Measurements from ENCODE around the gene FRMPD2. TPM values are rescaled to one million over a fixed set of nuclear protein-coding genes. Genes with fewer than 3 reads are reported as not detected.
"Not testable (repeated sequence)": the region's sequence is repeated elsewhere in the genome, so short reads cannot be mapped to it uniquely, and the experiment has no call there.

FRMPD2 gene
- total and polyA plus RNA-seq, 4 experiments from 2014 or later: not detected

- H3K9me3 ChIP-seq (ENCODE audit: control insufficient read depth in 1 of 2, low read length in 2 of 2); H3K27ac ChIP-seq (ENCODE audit: low read depth, low read length); H3K4me3 Mint-ChIP-seq; H3K27me3 ChIP-seq (ENCODE audit: insufficient read depth, low read length); intact Hi-C loops (cut with micrococcal nuclease); CTCF ChIA-PET (ENCODE audit: partially characterized antibody); H3K36me3 Mint-ChIP-seq; DNase-seq; H3K27me3 Mint-ChIP-seq; H3K36me3 ChIP-seq (ENCODE audit: insufficient read depth, low read length); H3K9me3 Mint-ChIP-seq; H3K4me3 ChIP-seq (ENCODE audit: low read length in 2 of 2); H3K4me1 ChIP-seq (ENCODE audit: insufficient read depth, low read length); H3K27ac Mint-ChIP-seq; POLR2A ChIA-PET (ENCODE audit: partially characterized antibody); H3K4me1 Mint-ChIP-seq: not testable (repeated sequence)
Observed at GRCh38 chr10:48125631-48126030, 148.9 kb downstream of the FRMPD2 start.

- H3K4me3 Mint-ChIP-seq; H3K27me3 Mint-ChIP-seq; H3K27me3 ChIP-seq (ENCODE audit: insufficient read depth, low read length); H3K9me3 ChIP-seq (ENCODE audit: control insufficient read depth in 1 of 2, low read length in 2 of 2); H3K9me3 Mint-ChIP-seq; CTCF ChIA-PET (ENCODE audit: partially characterized antibody); DNase-seq; H3K27ac ChIP-seq (ENCODE audit: low read depth, low read length); POLR2A ChIA-PET (ENCODE audit: partially characterized antibody); H3K27ac Mint-ChIP-seq; H3K4me1 Mint-ChIP-seq; H3K4me1 ChIP-seq (ENCODE audit: insufficient read depth, low read length); H3K36me3 Mint-ChIP-seq; H3K4me3 ChIP-seq (ENCODE audit: low read length in 2 of 2); intact Hi-C loops (cut with micrococcal nuclease); H3K36me3 ChIP-seq (ENCODE audit: insufficient read depth, low read length): not testable (repeated sequence)
Observed at GRCh38 chr10:48122618-48123017, 151.9 kb downstream of the FRMPD2 start.

DNA sequence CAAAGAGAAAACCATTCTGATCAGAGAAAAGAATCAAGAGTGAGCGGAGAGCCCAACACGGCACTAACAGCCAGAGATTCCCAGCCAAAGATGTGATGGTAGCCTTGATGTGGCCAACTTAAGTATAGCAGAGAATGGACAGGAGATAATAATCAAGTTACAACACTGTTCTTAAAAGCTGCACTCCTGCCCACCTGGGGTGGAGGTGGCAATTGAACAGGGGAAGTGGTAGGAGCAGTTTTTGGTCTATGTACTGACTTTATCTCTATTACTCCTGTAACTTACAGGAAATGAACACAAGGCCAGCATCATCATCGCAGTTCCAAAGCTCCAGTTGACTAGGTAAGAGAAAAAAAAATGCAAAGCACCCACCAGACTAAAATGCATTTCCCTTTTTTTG, 164.2 kb downstream of the FRMPD2 start:
- H3K9me3 Mint-ChIP-seq; H3K27ac Mint-ChIP-seq; H3K4me3 ChIP-seq (ENCODE audit: low read length in 2 of 2); H3K36me3 ChIP-seq (ENCODE audit: insufficient read depth, low read length); H3K27ac ChIP-seq (ENCODE audit: low read depth, low read length); H3K4me1 ChIP-seq (ENCODE audit: insufficient read depth, low read length); H3K4me1 Mint-ChIP-seq; H3K36me3 Mint-ChIP-seq; H3K27me3 ChIP-seq (ENCODE audit: insufficient read depth, low read length); H3K9me3 ChIP-seq (ENCODE audit: control insufficient read depth in 1 of 2, low read length in 2 of 2); DNase-seq; H3K27me3 Mint-ChIP-seq; intact Hi-C loops (cut with micrococcal nuclease); POLR2A ChIA-PET (ENCODE audit: partially characterized antibody); CTCF ChIA-PET (ENCODE audit: partially characterized antibody); H3K4me3 Mint-ChIP-seq: not testable (repeated sequence)

Other genes starting within 250 kb of the FRMPD2 start
- 10 to 100 TPM; 47.6 to 49.9 TPM for gene MAPK8, start 32.0 kb upstream of the FRMPD2 start, total RNA-seq
- gene MAPK8, start 32.0 kb upstream of the FRMPD2 start, polyA plus RNA-seq: 10 to 100 TPM; 13.3 to 22.3 TPM

Measured in CD4-positive, alpha-beta memory T cell (primary cell).